GM19193 (cell line): ENCODE data around the gene KCP.

Source experiments
- POLR2A ChIP-seq: IDR thresholded peaks from 4 replicates; pipeline ENCODE4 v1.6.1; 2011; ENCODE audit not compliant: insufficient read depth, insufficient read length; ENCODE audit errors: extremely low read depth

KCP gene

GRCh38 chr7:128833946-128834325 lies 76.6 kb downstream of the KCP start:
- TF ChIP-seq POLR2A = no peak

- TF ChIP-seq POLR2A = no peak
Measured at GRCh38 chr7:128833148-128833945, 77.2 kb downstream of the KCP start.

- TF ChIP-seq POLR2A = no peak
Measured at GRCh38 chr7:128832880-128833147, 77.7 kb downstream of the KCP start.

GRCh38 chr7:128831994-128832879 lies 78.3 kb downstream of the KCP start:
- no peak for TF ChIP-seq POLR2A

- no peak for TF ChIP-seq POLR2A
Measured at GRCh38 chr7:128831178-128831993, 79.1 kb downstream of the KCP start.

DNA sequence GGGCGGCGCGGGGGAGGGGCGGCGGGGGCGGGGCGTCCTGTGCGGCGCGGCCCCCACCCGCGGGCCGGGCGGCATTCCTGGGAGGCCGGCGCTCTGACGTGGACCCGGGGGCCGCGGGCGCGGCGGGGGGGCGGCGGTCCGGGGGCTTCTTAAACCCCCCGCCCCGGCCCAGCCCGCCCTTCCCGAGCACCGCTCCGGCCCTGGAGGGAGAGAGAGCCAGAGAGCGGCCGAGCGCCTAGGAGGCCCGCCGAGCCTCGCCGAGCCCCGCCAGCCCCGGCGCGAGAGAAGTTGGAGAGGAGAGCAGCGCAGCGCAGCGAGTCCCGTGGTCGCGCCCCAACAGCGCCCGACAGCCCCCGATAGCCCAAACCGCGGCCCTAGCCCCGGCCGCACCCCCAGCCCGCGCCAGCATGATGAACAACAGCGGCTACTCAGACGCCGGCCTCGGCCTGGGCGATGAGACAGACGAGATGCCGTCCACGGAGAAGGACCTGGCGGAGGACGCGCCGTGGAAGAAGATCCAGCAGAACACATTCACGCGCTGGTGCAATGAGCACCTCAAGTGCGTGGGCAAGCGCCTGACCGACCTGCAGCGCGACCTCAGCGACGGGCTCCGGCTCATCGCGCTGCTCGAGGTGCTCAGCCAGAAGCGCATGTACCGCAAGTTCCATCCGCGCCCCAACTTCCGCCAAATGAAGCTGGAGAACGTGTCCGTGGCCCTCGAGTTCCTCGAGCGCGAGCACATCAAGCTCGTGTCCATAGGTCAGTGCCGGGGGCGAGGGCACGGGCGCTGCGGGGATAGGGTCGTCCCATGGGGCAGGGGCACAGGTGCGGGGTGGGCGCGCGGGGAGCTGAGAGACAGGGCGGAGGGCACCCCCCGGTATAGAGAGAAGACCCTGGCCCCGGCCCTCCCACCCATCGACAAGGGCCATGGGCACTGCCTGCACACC lies 80.0 kb downstream of the KCP start, which contains the start of gene FLNC:
TSS of gene FLNC (plus strand) at position 176 of the 947 bp plus-strand sequence. CDS start at position 408, 232 bp downstream.
- TF ChIP-seq POLR2A = no peak

- no peak for TF ChIP-seq POLR2A
Measured at GRCh38 chr7:128829391-128830166, 80.9 kb downstream of the KCP start.

GRCh38 chr7:128827971-128828711 lies 82.4 kb downstream of the KCP start:
- no peak for TF ChIP-seq POLR2A

DNA sequence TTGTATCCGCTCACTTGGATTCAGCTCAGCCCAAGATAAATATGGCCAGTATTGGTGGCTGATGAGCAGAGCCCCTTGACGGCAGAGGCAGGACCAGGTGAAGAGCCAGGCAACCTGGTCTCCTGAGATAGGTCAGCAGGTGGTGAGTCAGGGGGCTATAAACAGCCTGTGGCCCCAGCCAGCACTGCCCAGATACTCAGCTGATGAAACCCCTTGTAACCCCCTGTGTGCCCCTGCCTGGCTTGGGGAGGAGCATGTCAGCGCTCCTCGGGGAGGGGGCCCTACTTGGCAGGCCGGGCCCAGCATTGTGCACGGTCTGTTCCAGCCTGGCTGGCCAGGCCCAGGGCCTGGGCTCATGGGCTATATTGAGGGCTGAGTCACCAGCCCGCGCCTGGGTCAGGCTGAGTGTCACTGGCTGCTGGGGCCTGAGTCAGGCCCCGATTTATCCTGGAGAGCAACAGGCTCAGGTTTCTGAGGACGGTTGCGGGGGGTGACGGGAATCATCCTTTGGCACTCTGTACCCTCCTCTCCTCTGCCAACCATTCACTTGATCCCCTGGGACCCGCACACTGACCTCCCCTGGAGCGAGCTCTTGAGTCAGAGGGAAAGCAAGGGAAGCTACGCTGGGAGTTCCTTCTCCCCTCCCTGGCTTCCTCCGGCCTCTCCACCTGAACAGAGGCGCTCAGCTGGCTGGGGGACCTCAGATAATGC lies 83.1 kb downstream of the KCP start:
- no peak for TF ChIP-seq POLR2A

DNA sequence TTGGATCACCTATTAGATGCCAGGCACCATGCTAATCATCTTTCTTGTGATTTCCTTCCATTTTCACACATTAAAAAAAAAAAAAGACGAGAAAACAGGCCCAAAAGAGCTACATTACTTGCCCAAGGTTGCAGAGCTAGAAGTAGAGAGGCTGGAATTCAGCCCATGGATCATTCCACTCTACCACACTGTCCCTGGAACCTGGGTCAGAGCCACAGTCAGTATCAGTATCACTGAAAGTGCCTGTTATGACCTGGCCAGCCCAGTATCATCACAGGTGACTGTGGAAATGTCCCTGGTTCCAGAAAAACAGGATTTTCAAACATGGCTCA lies 83.6 kb downstream of the KCP start:
- no peak for TF ChIP-seq POLR2A
